Fibroblast of villous mesenchyme (primary cell): ENCODE data around the gene RBM5. TPM values are rescaled to one million over a fixed set of nuclear protein-coding genes. Genes with fewer than 3 reads are reported as not detected.

ENCODE experiments used
- DNase-seq: peaks from one replicate; pipeline ENCODE4 v3.0.0-alpha.2; 2010; ENCODE audit warnings: low read depth
- H3K4me3 ChIP-seq: 2 replicates; pipeline ENCODE4 v1.5.1; 2011; ENCODE audit warnings: low read depth, mild to moderate bottlenecking, low read length
- CTCF ChIP-seq: IDR thresholded peaks from 2 replicates; pipeline ENCODE4 v1.5.1; 2012; ENCODE audit warnings: low read depth, mild to moderate bottlenecking, low read length; ENCODE audit not compliant: insufficient read depth
- total RNA-seq: library from RNA; depleted of rRNA; stranded (reverse); fragments of >200 nt; gene quantifications from 2 replicates; pipeline ENCODE4 v1.2.3, GENCODE V29; 2012

RBM5 gene
- total RNA-seq = 121 and 192 TPM in 2 replicates

GRCh38 chr3:50088725-50089608, at the start of gene RBM5:
Gene RBM5, plus strand, starts transcription at chr3:50088919. Its CDS starts 1,516 bp downstream, at chr3:50090435.
- peak within 1 kb of the TSS; percentile 95 for H3K4me3 ChIP-seq
- peak; percentile 93 for DNase-seq
- no peak for TF ChIP-seq CTCF

GRCh38 chr3:50044976-50045375, 43.7 kb upstream of the RBM5 start:
- TF ChIP-seq CTCF = no peak
- H3K4me3 ChIP-seq = no peak overlapping the region

GRCh38 chr3:50047426-50047825, 41.3 kb upstream of the RBM5 start:
- H3K4me3 ChIP-seq = no peak overlapping the region
- no peak for TF ChIP-seq CTCF
- no peak for DNase-seq

More at GRCh38 chr3:50044976-50045375, 43.7 kb upstream of the RBM5 start:
- DNase-seq = no peak

- TF ChIP-seq CTCF = no peak
- DNase-seq = peak; percentile 53
- no peak overlapping the region for H3K4me3 ChIP-seq
Observed at GRCh38 chr3:50050361-50050760, 38.4 kb upstream of the RBM5 start.

GRCh38 chr3:50057756-50058155, 31.0 kb upstream of the RBM5 start:
- no peak for DNase-seq
- no peak for TF ChIP-seq CTCF

GRCh38 chr3:50068134-50068533, 20.6 kb upstream of the RBM5 start:
- no peak overlapping the region for H3K4me3 ChIP-seq
- DNase-seq = no peak
- TF ChIP-seq CTCF = no peak

More at GRCh38 chr3:50057756-50058155, 31.0 kb upstream of the RBM5 start:
- H3K4me3 ChIP-seq = no peak overlapping the region
